GM23338 (cell line): Measurements from ENCODE around the gene EP400. TPM values are rescaled to one million over a fixed set of nuclear protein-coding genes. Genes with fewer than 3 reads are reported as not detected.

Source experiments
- ATAC-seq: fragments of 200-7000 bp; cut with Tn5 transposase; 3 replicates; pipeline ENCODE4 v1.9.1; 2020
- DNase-seq: peaks from one replicate; pipeline ENCODE4 v3.0.0-alpha.2; 2015; ENCODE audit warnings: low spot score
- H2AFZ ChIP-seq: fragments of 200-600 bp; sonication (generic); 2 replicates; pipeline ENCODE4 v1.8.0; 2016; ENCODE audit warnings: antibody characterized with exemption, mild to moderate bottlenecking, moderate library complexity
- H3F3A ChIP-seq: fragments of 200-600 bp; sonication (generic); replicated peaks from 2 replicates; pipeline ENCODE4 v1.8.0; 2017; ENCODE audit warnings: antibody characterized with exemption, mixed run types, low read depth
- H3K27ac ChIP-seq: fragments of 200-600 bp; sonication (generic); 2 replicates; pipeline ENCODE4 v1.6.1; 2016; ENCODE audit warnings: low read depth
- H3K27me3 ChIP-seq: fragments of 200-600 bp; sonication (generic); 2 replicates; pipeline ENCODE4 v1.8.0; 2016; ENCODE audit warnings: mild to moderate bottlenecking, mixed run types, moderate library complexity; ENCODE audit not compliant: insufficient read depth
- H3K36me3 ChIP-seq: fragments of 200-600 bp; sonication (generic); 2 replicates; pipeline ENCODE4 v1.8.0; 2016; ENCODE audit warnings: mild to moderate bottlenecking; ENCODE audit not compliant: insufficient read depth
- H3K4me1 ChIP-seq: fragments of 200-600 bp; sonication (generic); 2 replicates; pipeline ENCODE4 v1.8.0; 2016; ENCODE audit warnings: mild to moderate bottlenecking, moderate library complexity; ENCODE audit not compliant: insufficient read depth
- H3K4me2 ChIP-seq: fragments of 200-600 bp; sonication (generic); 2 replicates; pipeline ENCODE4 v1.7.1; 2017; ENCODE audit warnings: mixed run types
- H3K4me3 ChIP-seq: fragments of 200-600 bp; sonication (generic); 2 replicates; pipeline ENCODE4 v1.6.1; 2016; ENCODE audit warnings: mixed run types
- H3K79me2 ChIP-seq: fragments of 200-600 bp; sonication (generic); replicated peaks from 2 replicates; pipeline ENCODE4 v1.8.0; 2017; ENCODE audit warnings: mild to moderate bottlenecking; ENCODE audit not compliant: insufficient read depth
- H3K9me2 ChIP-seq: fragments of 200-600 bp; sonication (generic); 2 replicates; pipeline ENCODE4 v1.8.0; 2017; ENCODE audit not compliant: insufficient read depth
- H4K20me1 ChIP-seq: fragments of 200-600 bp; sonication (generic); replicated peaks from 2 replicates; pipeline ENCODE4 v1.8.0; 2017; ENCODE audit warnings: mild to moderate bottlenecking; ENCODE audit not compliant: insufficient read depth
- H3K27ac Mint-ChIP-seq: 2 replicates; pipeline ENCODE4 v1.8.0; 2020; ENCODE audit warnings: inconsistent platforms, mild to moderate bottlenecking, moderate library complexity, mixed read lengths
- H3K27me3 Mint-ChIP-seq: 3 replicates; pipeline ENCODE4 v1.8.0; 2022; ENCODE audit warnings: low read depth, mild to moderate bottlenecking, moderate library complexity, mixed read lengths, inconsistent platforms; ENCODE audit not compliant: insufficient read depth, poor library complexity
- H3K36me3 Mint-ChIP-seq: 3 replicates; pipeline ENCODE4 v1.8.0; 2021; ENCODE audit warnings: low read depth, mild to moderate bottlenecking, inconsistent platforms, moderate library complexity, mixed read lengths
- H3K4me1 Mint-ChIP-seq: 3 replicates; pipeline ENCODE4 v1.8.0; 2020; ENCODE audit warnings: mild to moderate bottlenecking, inconsistent platforms, mixed read lengths
- H3K4me3 Mint-ChIP-seq: 3 replicates; pipeline ENCODE4 v1.8.0; 2021; ENCODE audit warnings: moderate library complexity, mild to moderate bottlenecking, inconsistent platforms, mixed read lengths
- H3K9me3 Mint-ChIP-seq: 3 replicates; pipeline ENCODE4 v1.8.0; 2020; ENCODE audit warnings: moderate library complexity, mild to moderate bottlenecking, inconsistent platforms, mixed read lengths
- CREB1 ChIP-seq: fragments of 250-450 bp; sonication (Bioruptor Pico); IDR thresholded peaks from 2 replicates; pipeline ENCODE4 v1.5.0; 2020; ENCODE audit warnings: low read depth, mild to moderate bottlenecking, moderate library complexity
- EZH2 ChIP-seq: fragments of 200-600 bp; sonication (generic); IDR thresholded peaks from one replicate; pipeline ENCODE4 v1.8.0; 2017; ENCODE audit warnings: antibody characterized with exemption, mild to moderate bottlenecking, low read depth; ENCODE audit not compliant: unreplicated experiment
- EZH2phosphoT487 ChIP-seq: fragments of 200-600 bp; sonication (generic); IDR thresholded peaks from one replicate; pipeline ENCODE4 v1.8.1; 2018; ENCODE audit warnings: antibody characterized with exemption; ENCODE audit not compliant: unreplicated experiment
- POLR2AphosphoS5 ChIP-seq: IDR thresholded peaks from 2 replicates; pipeline ENCODE4 v1.6.1; 2016; ENCODE audit warnings: antibody characterized with exemption, low read depth
- STAT1 ChIP-seq: IDR thresholded peaks from one replicate; pipeline ENCODE4 v1.6.1; 2016; ENCODE audit warnings: antibody characterized with exemption; ENCODE audit not compliant: unreplicated experiment
- ZNF114 ChIP-seq: fragments of 250-450 bp; sonication (Bioruptor Pico); IDR thresholded peaks from 2 replicates; pipeline ENCODE4 v1.5.0; 2020; ENCODE audit warnings: mild to moderate bottlenecking, moderate library complexity
- ZNF331 ChIP-seq: fragments of 250-450 bp; sonication (Bioruptor Pico); IDR thresholded peaks from 2 replicates; pipeline ENCODE4 v1.5.0; 2020; ENCODE audit warnings: low read depth, mild to moderate bottlenecking, moderate library complexity
- polyA plus RNA-seq: library from polyadenylated mRNA; unstranded; fragments of >200 nt; fragmentation: Nextera tagmentation; extraction: Ambion mirVana; gene quantifications from 2 replicates; pipeline ENCODE4 v1.2.1, GENCODE V29; 2016
- total RNA-seq: library from RNA; depleted of rRNA; stranded (reverse); fragments of >200 nt; shearing (Covaris generic); gene quantifications from 2 replicates; pipeline ENCODE4 v1.2.3, GENCODE V29; 2014
- TF ChIP-seq, protein P1 (sequence below): IDR thresholded peaks from 2 replicates; pipeline ENCODE4 v1.6.1; 2016; ENCODE audit warnings: antibody characterized with exemption
- TF ChIP-seq, protein P2 (sequence below): fragments of 250-450 bp; sonication (Bioruptor Pico); IDR thresholded peaks from 2 replicates; pipeline ENCODE4 v1.5.0; 2020; ENCODE audit warnings: mild to moderate bottlenecking, moderate library complexity
- TF ChIP-seq, protein P3 (sequence below), 2 experiments: fragments of 200-600 bp in 1 of 2; sonication (generic) in 1 of 2; conservative IDR thresholded peaks; 2 replicates each; pipeline versions ENCODE4 v1.5.1 to v1.6.1; 2016 to 2017; ENCODE audit warnings: antibody characterized with exemption in 2 of 2, low read depth in 2 of 2, mild to moderate bottlenecking in 2 of 2, moderate library complexity in 1 of 2

EP400 gene
- total and polyA plus RNA-seq, 2 experiments from 2014 or later, result 26.3 to 57.2 TPM

DNA sequence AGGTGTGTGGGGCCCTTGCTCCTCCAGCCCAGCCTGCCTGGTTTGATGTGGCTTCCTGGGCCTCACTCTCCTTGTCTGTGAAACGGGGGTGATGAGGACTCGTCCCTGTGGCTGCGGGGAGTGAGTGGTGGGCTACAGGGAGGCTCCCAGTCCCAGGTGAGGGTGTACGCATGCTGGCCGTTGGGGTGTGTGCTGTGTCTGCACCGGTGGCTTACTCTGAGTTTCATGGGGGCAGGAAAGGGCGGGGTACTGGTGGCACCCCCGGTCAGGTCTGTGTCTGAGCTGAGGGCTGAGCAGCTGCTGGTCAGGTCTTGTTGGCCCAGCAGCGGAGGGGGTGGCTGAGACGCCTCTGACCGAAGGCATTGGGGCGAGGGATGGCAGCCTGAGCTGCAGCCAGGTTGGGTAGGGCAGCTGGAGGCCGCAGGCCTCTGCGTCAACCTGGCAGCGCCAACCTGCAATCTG, 44.1 kb upstream of the EP400 start:
- no peak overlapping the region for H3K4me2 ChIP-seq
- H3K9me2 ChIP-seq, result no peaks in the 10 kb centered on the region
- no peaks in the 10 kb centered on the region for H3K4me1 ChIP-seq
- Mint-ChIP-seq H3K9me3 (no peaks in the 10 kb centered on the region), H3K27me3 (peaks cover 8% of the 10 kb centered on the region), H3K4me3 (no peak overlapping the region), H3K4me1 (peaks cover 3% of the 10 kb centered on the region; the same call in 1 of the 3 replicates), H3K36me3 (0 out of 3 replicates have a peak, but pooled peaks cover 5% of the 10 kb centered on the region), H3K27ac (peak overlapping the region; percentile 77)
- no peak overlapping the region for H2AFZ ChIP-seq
- H3F3A ChIP-seq, result 0 out of 2 replicates have a peak, but pooled peaks cover 8% of the 10 kb centered on the region
- H3K36me3 ChIP-seq, result no peaks in the 10 kb centered on the region
- H4K20me1 ChIP-seq, result peaks cover 8% of the 10 kb centered on the region
- no peak overlapping the region for H3K27ac ChIP-seq
- ATAC-seq (no peak), DNase-seq (no peak)
- no peaks in the 10 kb centered on the region for H3K27me3 ChIP-seq
- peaks cover 12% of the 10 kb centered on the region for H3K79me2 ChIP-seq
- TF ChIP-seq STAT1 (no peak), ZNF331 (CRISPR knock-in tag) (no peak), EZH2 (no peak), EZH2phosphoT487 (no peak), CREB1 (CRISPR knock-in tag) (no peak), POLR2AphosphoS5 (no peak), ZNF114 (CRISPR knock-in tag) (no peak)
- TF ChIP-seq, protein P1, sequence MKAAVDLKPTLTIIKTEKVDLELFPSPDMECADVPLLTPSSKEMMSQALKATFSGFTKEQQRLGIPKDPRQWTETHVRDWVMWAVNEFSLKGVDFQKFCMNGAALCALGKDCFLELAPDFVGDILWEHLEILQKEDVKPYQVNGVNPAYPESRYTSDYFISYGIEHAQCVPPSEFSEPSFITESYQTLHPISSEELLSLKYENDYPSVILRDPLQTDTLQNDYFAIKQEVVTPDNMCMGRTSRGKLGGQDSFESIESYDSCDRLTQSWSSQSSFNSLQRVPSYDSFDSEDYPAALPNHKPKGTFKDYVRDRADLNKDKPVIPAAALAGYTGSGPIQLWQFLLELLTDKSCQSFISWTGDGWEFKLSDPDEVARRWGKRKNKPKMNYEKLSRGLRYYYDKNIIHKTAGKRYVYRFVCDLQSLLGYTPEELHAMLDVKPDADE, result no peak
- TF ChIP-seq, protein P2, sequence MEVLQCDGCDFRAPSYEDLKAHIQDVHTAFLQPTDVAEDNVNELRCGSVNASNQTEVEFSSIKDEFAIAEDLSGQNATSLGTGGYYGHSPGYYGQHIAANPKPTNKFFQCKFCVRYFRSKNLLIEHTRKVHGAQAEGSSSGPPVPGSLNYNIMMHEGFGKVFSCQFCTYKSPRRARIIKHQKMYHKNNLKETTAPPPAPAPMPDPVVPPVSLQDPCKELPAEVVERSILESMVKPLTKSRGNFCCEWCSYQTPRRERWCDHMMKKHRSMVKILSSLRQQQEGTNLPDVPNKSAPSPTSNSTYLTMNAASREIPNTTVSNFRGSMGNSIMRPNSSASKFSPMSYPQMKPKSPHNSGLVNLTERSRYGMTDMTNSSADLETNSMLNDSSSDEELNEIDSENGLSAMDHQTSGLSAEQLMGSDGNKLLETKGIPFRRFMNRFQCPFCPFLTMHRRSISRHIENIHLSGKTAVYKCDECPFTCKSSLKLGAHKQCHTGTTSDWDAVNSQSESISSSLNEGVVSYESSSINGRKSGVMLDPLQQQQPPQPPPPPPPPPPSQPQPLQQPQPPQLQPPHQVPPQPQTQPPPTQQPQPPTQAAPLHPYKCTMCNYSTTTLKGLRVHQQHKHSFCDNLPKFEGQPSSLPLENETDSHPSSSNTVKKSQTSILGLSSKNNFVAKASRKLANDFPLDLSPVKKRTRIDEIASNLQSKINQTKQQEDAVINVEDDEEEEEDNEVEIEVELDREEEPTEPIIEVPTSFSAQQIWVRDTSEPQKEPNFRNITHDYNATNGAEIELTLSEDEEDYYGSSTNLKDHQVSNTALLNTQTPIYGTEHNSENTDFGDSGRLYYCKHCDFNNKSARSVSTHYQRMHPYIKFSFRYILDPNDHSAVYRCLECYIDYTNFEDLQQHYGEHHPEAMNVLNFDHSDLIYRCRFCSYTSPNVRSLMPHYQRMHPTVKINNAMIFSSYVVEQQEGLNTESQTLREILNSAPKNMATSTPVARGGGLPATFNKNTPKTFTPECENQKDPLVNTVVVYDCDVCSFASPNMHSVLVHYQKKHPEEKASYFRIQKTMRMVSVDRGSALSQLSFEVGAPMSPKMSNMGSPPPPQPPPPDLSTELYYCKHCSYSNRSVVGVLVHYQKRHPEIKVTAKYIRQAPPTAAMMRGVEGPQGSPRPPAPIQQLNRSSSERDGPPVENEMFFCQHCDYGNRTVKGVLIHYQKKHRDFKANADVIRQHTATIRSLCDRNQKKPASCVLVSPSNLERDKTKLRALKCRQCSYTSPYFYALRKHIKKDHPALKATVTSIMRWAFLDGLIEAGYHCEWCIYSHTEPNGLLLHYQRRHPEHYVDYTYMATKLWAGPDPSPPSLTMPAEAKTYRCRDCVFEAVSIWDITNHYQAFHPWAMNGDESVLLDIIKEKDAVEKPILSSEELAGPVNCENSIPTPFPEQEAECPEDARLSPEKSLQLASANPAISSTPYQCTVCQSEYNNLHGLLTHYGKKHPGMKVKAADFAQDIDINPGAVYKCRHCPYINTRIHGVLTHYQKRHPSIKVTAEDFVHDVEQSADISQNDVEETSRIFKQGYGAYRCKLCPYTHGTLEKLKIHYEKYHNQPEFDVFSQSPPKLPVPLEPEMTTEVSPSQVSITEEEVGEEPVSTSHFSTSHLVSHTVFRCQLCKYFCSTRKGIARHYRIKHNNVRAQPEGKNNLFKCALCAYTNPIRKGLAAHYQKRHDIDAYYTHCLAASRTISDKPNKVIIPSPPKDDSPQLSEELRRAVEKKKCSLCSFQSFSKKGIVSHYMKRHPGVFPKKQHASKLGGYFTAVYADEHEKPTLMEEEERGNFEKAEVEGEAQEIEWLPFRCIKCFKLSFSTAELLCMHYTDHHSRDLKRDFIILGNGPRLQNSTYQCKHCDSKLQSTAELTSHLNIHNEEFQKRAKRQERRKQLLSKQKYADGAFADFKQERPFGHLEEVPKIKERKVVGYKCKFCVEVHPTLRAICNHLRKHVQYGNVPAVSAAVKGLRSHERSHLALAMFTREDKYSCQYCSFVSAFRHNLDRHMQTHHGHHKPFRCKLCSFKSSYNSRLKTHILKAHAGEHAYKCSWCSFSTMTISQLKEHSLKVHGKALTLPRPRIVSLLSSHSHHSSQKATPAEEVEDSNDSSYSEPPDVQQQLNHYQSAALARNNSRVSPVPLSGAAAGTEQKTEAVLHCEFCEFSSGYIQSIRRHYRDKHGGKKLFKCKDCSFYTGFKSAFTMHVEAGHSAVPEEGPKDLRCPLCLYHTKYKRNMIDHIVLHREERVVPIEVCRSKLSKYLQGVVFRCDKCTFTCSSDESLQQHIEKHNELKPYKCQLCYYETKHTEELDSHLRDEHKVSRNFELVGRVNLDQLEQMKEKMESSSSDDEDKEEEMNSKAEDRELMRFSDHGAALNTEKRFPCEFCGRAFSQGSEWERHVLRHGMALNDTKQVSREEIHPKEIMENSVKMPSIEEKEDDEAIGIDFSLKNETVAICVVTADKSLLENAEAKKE (CRISPR knock-in tag), result no peak
- TF ChIP-seq, protein P3, sequence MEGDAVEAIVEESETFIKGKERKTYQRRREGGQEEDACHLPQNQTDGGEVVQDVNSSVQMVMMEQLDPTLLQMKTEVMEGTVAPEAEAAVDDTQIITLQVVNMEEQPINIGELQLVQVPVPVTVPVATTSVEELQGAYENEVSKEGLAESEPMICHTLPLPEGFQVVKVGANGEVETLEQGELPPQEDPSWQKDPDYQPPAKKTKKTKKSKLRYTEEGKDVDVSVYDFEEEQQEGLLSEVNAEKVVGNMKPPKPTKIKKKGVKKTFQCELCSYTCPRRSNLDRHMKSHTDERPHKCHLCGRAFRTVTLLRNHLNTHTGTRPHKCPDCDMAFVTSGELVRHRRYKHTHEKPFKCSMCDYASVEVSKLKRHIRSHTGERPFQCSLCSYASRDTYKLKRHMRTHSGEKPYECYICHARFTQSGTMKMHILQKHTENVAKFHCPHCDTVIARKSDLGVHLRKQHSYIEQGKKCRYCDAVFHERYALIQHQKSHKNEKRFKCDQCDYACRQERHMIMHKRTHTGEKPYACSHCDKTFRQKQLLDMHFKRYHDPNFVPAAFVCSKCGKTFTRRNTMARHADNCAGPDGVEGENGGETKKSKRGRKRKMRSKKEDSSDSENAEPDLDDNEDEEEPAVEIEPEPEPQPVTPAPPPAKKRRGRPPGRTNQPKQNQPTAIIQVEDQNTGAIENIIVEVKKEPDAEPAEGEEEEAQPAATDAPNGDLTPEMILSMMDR (conservative IDR thresholded peaks at IDR 0.05; ENCODE audit: low read depth in 2 of 2), result no peak
- no peak overlapping the region for H3K4me3 ChIP-seq
